Endothelial cell of umbilical vein (primary cell): ENCODE measurements around the gene RAMP1.

Experiments used
- POLR2AphosphoS5 ChIP-seq: IDR thresholded peaks from 2 replicates; pipeline ENCODE4 v1.6.1; 2012; ENCODE audit warnings: low read depth, mild to moderate bottlenecking, control low read depth, low read length, moderate library complexity; ENCODE audit not compliant: insufficient read depth
- TF ChIP-seq, protein P1 (sequence below), 2 donors: IDR thresholded peaks; 1 replicate in 1 of 2; 2 replicates in 1 of 2; pipeline ENCODE4 v1.5.1; 2011; ENCODE audit warnings: low read length in 2 of 2, mild to moderate bottlenecking in 2 of 2, moderate library complexity in 2 of 2, control low read depth in 1 of 2, inconsistent platforms in 1 of 2, low read depth in 1 of 2; ENCODE audit not compliant: insufficient read depth in 1 of 2; ENCODE audit errors: extremely low read depth in 1 of 2

DNA sequence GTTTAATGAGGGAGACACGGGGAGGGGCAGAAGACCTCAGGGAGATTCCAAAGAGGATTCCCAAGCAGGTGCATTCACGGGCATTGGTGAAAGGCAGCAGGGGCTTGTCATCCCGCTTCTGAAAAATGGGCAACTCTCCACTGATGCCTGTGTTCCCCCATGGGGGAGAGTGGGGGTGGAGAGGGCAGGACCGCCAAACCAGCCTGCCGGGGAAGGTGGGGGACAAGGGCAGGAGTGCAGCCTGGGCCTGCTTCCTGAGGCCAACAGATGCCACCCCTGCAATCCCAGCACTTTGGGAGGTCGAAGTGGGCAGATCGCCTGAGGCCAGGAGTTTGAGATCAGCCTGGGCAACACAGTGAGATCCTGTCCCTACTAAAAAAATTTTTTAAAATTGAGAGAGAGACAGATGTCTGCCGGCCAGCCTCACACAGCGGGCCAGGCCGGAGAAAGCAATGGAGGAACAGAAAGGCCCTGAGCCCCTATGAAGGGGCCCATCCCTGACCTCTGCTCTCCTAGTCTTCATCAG lies 62.6 kb downstream of the RAMP1 start:
- TF ChIP-seq, protein P1, sequence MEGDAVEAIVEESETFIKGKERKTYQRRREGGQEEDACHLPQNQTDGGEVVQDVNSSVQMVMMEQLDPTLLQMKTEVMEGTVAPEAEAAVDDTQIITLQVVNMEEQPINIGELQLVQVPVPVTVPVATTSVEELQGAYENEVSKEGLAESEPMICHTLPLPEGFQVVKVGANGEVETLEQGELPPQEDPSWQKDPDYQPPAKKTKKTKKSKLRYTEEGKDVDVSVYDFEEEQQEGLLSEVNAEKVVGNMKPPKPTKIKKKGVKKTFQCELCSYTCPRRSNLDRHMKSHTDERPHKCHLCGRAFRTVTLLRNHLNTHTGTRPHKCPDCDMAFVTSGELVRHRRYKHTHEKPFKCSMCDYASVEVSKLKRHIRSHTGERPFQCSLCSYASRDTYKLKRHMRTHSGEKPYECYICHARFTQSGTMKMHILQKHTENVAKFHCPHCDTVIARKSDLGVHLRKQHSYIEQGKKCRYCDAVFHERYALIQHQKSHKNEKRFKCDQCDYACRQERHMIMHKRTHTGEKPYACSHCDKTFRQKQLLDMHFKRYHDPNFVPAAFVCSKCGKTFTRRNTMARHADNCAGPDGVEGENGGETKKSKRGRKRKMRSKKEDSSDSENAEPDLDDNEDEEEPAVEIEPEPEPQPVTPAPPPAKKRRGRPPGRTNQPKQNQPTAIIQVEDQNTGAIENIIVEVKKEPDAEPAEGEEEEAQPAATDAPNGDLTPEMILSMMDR (IDR thresholded peaks at IDR 0.05; ENCODE audit: extremely low read depth in 1 of 2, insufficient read depth in 1 of 2, low read depth in 1 of 2, low read length in 2 of 2) = no peak
- no peak for TF ChIP-seq POLR2AphosphoS5
